Left ventricle myocardium inferior (tissue), 1 donor: ENCODE data around the gene MAP3K3. TPM values are rescaled to one million over a fixed set of nuclear protein-coding genes. Genes with fewer than 3 reads are reported as not detected.

Source experiments
- DNase-seq: peaks from one replicate; pipeline ENCODE4 v3.0.0-alpha.2; 2020
- H3K27ac ChIP-seq: fragments of 200-600 bp; replicated peaks from 2 replicates; pipeline ENCODE4 v1.8.0; 2021
- H3K27me3 ChIP-seq: fragments of 200-600 bp; 2 replicates; pipeline ENCODE4 v1.8.0; 2021; ENCODE audit warnings: low read depth
- H3K36me3 ChIP-seq: fragments of 200-600 bp; 2 replicates; pipeline ENCODE4 v1.8.0; 2021
- H3K4me1 ChIP-seq: fragments of 200-600 bp; 2 replicates; pipeline ENCODE4 v1.8.0; 2021
- H3K4me3 ChIP-seq: fragments of 200-600 bp; 2 replicates; pipeline ENCODE4 v1.8.0; 2021; ENCODE audit warnings: mild to moderate bottlenecking, moderate library complexity
- H3K9me3 ChIP-seq: fragments of 200-600 bp; replicated peaks from 2 replicates; pipeline ENCODE4 v1.8.0; 2021
- CTCF ChIP-seq: fragments of 200-600 bp; IDR thresholded peaks from 2 replicates; pipeline ENCODE4 v1.8.0; 2021; ENCODE audit warnings: antibody characterized with exemption, mild to moderate bottlenecking, borderline replicate concordance
- intact Hi-C: fragments of 100-400 bp; cut with micrococcal nuclease; formaldehyde crosslinking; loops from one replicate; pipeline ENCODE4 v1.11.0; 2022
- total RNA-seq: library from RNA; stranded (reverse); fragmentation: NEBNext Ultra II Directional; extraction: Animal tissue kit (Norgen Biotek cat#: 25700); gene quantifications from one replicate; pipeline ENCODE4 v1.2.1, GENCODE V29; 2021
- donor health status: DM: no; HTN: yes; CAD: no; lungs with severe emphysema.

Gene MAP3K3
- total RNA-seq, 1 donor from 2014 or later: 41.3 TPM

GRCh38 chr17:63700528-63701455, 78.6 kb downstream of the MAP3K3 start:
- Histone ChIP-seq H3K27me3 (no peaks in the 10 kb centered on the region), H3K27ac (peak overlapping the region; percentile 82), H3K4me3 (peak overlapping the region; percentile 74), H3K4me1 (peaks cover 41% of the 10 kb centered on the region), H3K36me3 (peaks cover 31% of the 10 kb centered on the region), H3K9me3 (no peaks in the 10 kb centered on the region)
- TF ChIP-seq CTCF: peak; percentile 23
- DNase-seq: peak; percentile 69
- intact Hi-C loops: no loop called here

GRCh38 chr17:63701456-63701820, 79.2 kb downstream of the MAP3K3 start:
- Histone ChIP-seq H3K27ac (peak overlapping the region; percentile 82), H3K4me1 (peaks cover 41% of the 10 kb centered on the region), H3K9me3 (no peaks in the 10 kb centered on the region), H3K4me3 (peak overlapping the region; percentile 74), H3K36me3 (peaks cover 32% of the 10 kb centered on the region), H3K27me3 (no peaks in the 10 kb centered on the region)
- no peak for TF ChIP-seq CTCF
- intact Hi-C loops: no loop called here
- DNase-seq: no peak

GRCh38 chr17:63701868-63702720, 79.9 kb downstream of the MAP3K3 start:
- Histone ChIP-seq H3K4me1 (peaks cover 40% of the 10 kb centered on the region), H3K27me3 (no peaks in the 10 kb centered on the region), H3K27ac (peak overlapping the region; percentile 82), H3K9me3 (no peaks in the 10 kb centered on the region), H3K4me3 (peak overlapping the region; percentile 74), H3K36me3 (peaks cover 37% of the 10 kb centered on the region)
- intact Hi-C loops: no loop called here
- peak; percentile 35 for DNase-seq
- no peak for TF ChIP-seq CTCF

GRCh38 chr17:63702721-63703015, 80.5 kb downstream of the MAP3K3 start:
- H3K4me3 ChIP-seq: no peak overlapping the region
- H3K9me3 ChIP-seq: no peaks in the 10 kb centered on the region
- DNase-seq: no peak
- H3K27me3 ChIP-seq: no peaks in the 10 kb centered on the region
- TF ChIP-seq CTCF: no peak
- peaks cover 34% of the 10 kb centered on the region for H3K4me1 ChIP-seq
- intact Hi-C loops: no loop called here
- no peak overlapping the region for H3K27ac ChIP-seq
- peaks cover 41% of the 10 kb centered on the region for H3K36me3 ChIP-seq

GRCh38 chr17:63703029-63703428, 80.8 kb downstream of the MAP3K3 start:
- no peak for DNase-seq
- no peaks in the 10 kb centered on the region for H3K9me3 ChIP-seq
- peaks cover 30% of the 10 kb centered on the region for H3K4me1 ChIP-seq
- TF ChIP-seq CTCF: no peak
- no peak overlapping the region for H3K27ac ChIP-seq
- intact Hi-C loops: no loop called here
- no peak overlapping the region for H3K4me3 ChIP-seq
- no peaks in the 10 kb centered on the region for H3K27me3 ChIP-seq
- peaks cover 43% of the 10 kb centered on the region for H3K36me3 ChIP-seq
